ENCODE results near the gene RBBP4. TPM values are rescaled to one million over a fixed set of nuclear protein-coding genes. Genes with fewer than 3 reads are reported as not detected.

RBBP4 gene
- polyA plus RNA-seq, 1 donor from 2014 or later: 270 TPM

- H3K27me3 ChIP-seq (ENCODE audit: insufficient read depth, low read depth, low read length): no peaks in the 10 kb centered on the region
- TF ChIP-seq EP300 (conservative IDR thresholded peaks at IDR 0.05; ENCODE audit: poor library complexity, severe bottlenecking) (no peak), RAD21 (conservative IDR thresholded peaks at IDR 0.05) (no peak), SMC3 (conservative IDR thresholded peaks at IDR 0.05; ENCODE audit: poor library complexity) (no peak), EZH2 (IDR thresholded peaks at IDR 0.05; ENCODE audit: borderline replicate concordance, insufficient read depth, low read length, poor library complexity, severe bottlenecking) (no peak), CTCF (IDR thresholded peaks at IDR 0.05; ENCODE audit: poor library complexity, severe bottlenecking) (no peak), TAF1 (IDR thresholded peaks at IDR 0.05; ENCODE audit: low read depth) (no peak)
- H2AFZ ChIP-seq (ENCODE audit: low read depth, low read length): no peak overlapping the region
- H3K9ac ChIP-seq (ENCODE audit: low read length): no peak overlapping the region
- no peak overlapping the region for H3K4me2 ChIP-seq (ENCODE audit: low read length)
- H3K4me3 ChIP-seq (ENCODE audit: low read length): no peak overlapping the region
- no peaks in the 10 kb centered on the region for H3K36me3 ChIP-seq (ENCODE audit: insufficient read depth, low read length)
- no peaks in the 10 kb centered on the region for H3K9me3 ChIP-seq (ENCODE audit: low read length)
- no peak overlapping the region for H3K27ac ChIP-seq (ENCODE audit: low read length)
- H3K9me2 ChIP-seq (ENCODE audit: insufficient read depth, low read length): no peaks in the 10 kb centered on the region
- peaks cover 31% of the 10 kb centered on the region for H3K79me2 ChIP-seq (replicated peaks; ENCODE audit: insufficient read depth, low read length)
- H3F3A ChIP-seq (ENCODE audit: insufficient read depth, low read length, poor library complexity, severe bottlenecking): no peaks in the 10 kb centered on the region
- no peaks in the 10 kb centered on the region for H4K20me1 ChIP-seq (ENCODE audit: insufficient read depth)
These were observed 6.6 kb upstream of the RBBP4 start for GRCh38 chr1:32644426-32644825.

GRCh38 chr1:32647308-32648134 lies 3.5 kb upstream of the RBBP4 start:
- H2AFZ ChIP-seq (ENCODE audit: low read depth, low read length): no peak overlapping the region
- H3K27me3 ChIP-seq (ENCODE audit: insufficient read depth, low read depth, low read length): no peaks in the 10 kb centered on the region
- no peaks in the 10 kb centered on the region for H3K36me3 ChIP-seq (ENCODE audit: insufficient read depth, low read length)
- no peak overlapping the region for H3K9ac ChIP-seq (ENCODE audit: low read length)
- no peak overlapping the region for H3K27ac ChIP-seq (ENCODE audit: low read length)
- peaks cover 4% of the 10 kb centered on the region for H3F3A ChIP-seq (ENCODE audit: insufficient read depth, low read length, poor library complexity, severe bottlenecking)
- H3K4me2 ChIP-seq (ENCODE audit: low read length): no peak overlapping the region
- no peak for TF ChIP-seq RAD21 (conservative IDR thresholded peaks at IDR 0.05)
- peak overlapping the region; percentile 15 for H3K4me3 ChIP-seq (ENCODE audit: low read length)
- no peaks in the 10 kb centered on the region for H4K20me1 ChIP-seq (ENCODE audit: insufficient read depth)
- no peaks in the 10 kb centered on the region for H3K9me3 ChIP-seq (ENCODE audit: low read length)
- peaks cover 46% of the 10 kb centered on the region for H3K79me2 ChIP-seq (replicated peaks; ENCODE audit: insufficient read depth, low read length)
- H3K9me2 ChIP-seq (ENCODE audit: insufficient read depth, low read length): no peaks in the 10 kb centered on the region

GRCh38 chr1:32650248-32650751 lies 708 bp upstream of the RBBP4 start, which contains the start of gene ZBTB8OS:
Gene ZBTB8OS (minus strand): TSS chr1:32650550. CDS start chr1:32650529, 21 bp downstream.
- Histone ChIP-seq H3K4me2 (ENCODE audit: low read length) (peak within 1 kb of the TSS; percentile 87), H3K9me3 (ENCODE audit: low read length) (no peaks in the 10 kb centered on the region), H2AFZ (ENCODE audit: low read depth, low read length) (peak within 1 kb of the TSS; percentile 86), H3K9ac (ENCODE audit: low read length) (peak within 1 kb of the TSS; percentile 98), H3K79me2 (replicated peaks; ENCODE audit: insufficient read depth, low read length) (peaks cover 69% of the 10 kb centered on the region), H3F3A (ENCODE audit: insufficient read depth, low read length, poor library complexity, severe bottlenecking) (peaks cover 4% of the 10 kb centered on the region), H3K9me2 (ENCODE audit: insufficient read depth, low read length) (no peaks in the 10 kb centered on the region), H3K36me3 (ENCODE audit: insufficient read depth, low read length) (no peaks in the 10 kb centered on the region), H3K4me3 (ENCODE audit: low read length) (peak within 1 kb of the TSS; percentile 74), H4K20me1 (ENCODE audit: insufficient read depth) (no peaks in the 10 kb centered on the region), H3K27me3 (ENCODE audit: insufficient read depth, low read depth, low read length) (no peaks in the 10 kb centered on the region), H3K27ac (ENCODE audit: low read length) (peak within 1 kb of the TSS; percentile 100)
- no peak for TF ChIP-seq EZH2 (IDR thresholded peaks at IDR 0.05; ENCODE audit: borderline replicate concordance, insufficient read depth, low read length, poor library complexity, severe bottlenecking)
- peak; percentile 80 for TF ChIP-seq REST (IDR thresholded peaks at IDR 0.05; ENCODE audit: borderline replicate concordance)
- TF ChIP-seq MXI1 (conservative IDR thresholded peaks at IDR 0.05; ENCODE audit: poor library complexity, severe bottlenecking): peak; percentile 93
- TF ChIP-seq CTCF (IDR thresholded peaks at IDR 0.05; ENCODE audit: poor library complexity, severe bottlenecking): no peak
- TF ChIP-seq TAF1 (IDR thresholded peaks at IDR 0.05; ENCODE audit: low read depth): peak; percentile 44
- TF ChIP-seq SMC3 (conservative IDR thresholded peaks at IDR 0.05; ENCODE audit: poor library complexity): peak; percentile 25
- TF ChIP-seq RAD21 (conservative IDR thresholded peaks at IDR 0.05): no peak
- TF ChIP-seq EP300 (conservative IDR thresholded peaks at IDR 0.05; ENCODE audit: poor library complexity, severe bottlenecking): no peak
- TF ChIP-seq POLR2AphosphoS5 (IDR thresholded peaks at IDR 0.05): peak; percentile 85
